Kidney (tissue), 14 donors: ENCODE results near the gene TTC24. TPM values are rescaled to one million over a fixed set of nuclear protein-coding genes. Genes with fewer than 3 reads are reported as not detected.
A peak's percentile ranks its signal among the peaks of the same experiment; 100 is the strongest.

ENCODE experiments used
- DNase-seq, 5 donors: peaks; one replicate each; pipeline ENCODE4 v3.0.0-alpha.2; 2013 to 2020
- FAIRE-seq: peaks from 2 replicates; lab custom pipeline; 2012; peaks lifted over from hg19 to GRCh38; lab: Jason Lieb, UNC
- H3K27ac ChIP-seq, 2 donors: one replicate each; pipeline ENCODE4 v1.7.0; 2013; ENCODE audit warnings: low read depth in 2 of 2, low read length in 2 of 2, inconsistent platforms in 1 of 2
- H3K27me3 ChIP-seq: one replicate; pipeline ENCODE4 v1.7.1; 2013; ENCODE audit warnings: low read length, inconsistent platforms; ENCODE audit not compliant: control insufficient read depth, insufficient read depth
- H3K36me3 ChIP-seq, 3 donors: one replicate each; pipeline versions ENCODE4 v1.7.0 to v1.7.1; 2013; ENCODE audit warnings: low read length in 3 of 3, control low read depth in 1 of 3, inconsistent platforms in 1 of 3; ENCODE audit not compliant: insufficient read depth in 3 of 3, control insufficient read depth in 2 of 3
- H3K4me1 ChIP-seq, 3 donors: one replicate each; pipeline versions ENCODE4 v1.7.0 to v1.7.1; 2013; ENCODE audit warnings: low read length in 3 of 3, inconsistent platforms in 1 of 3, low read depth in 1 of 3; ENCODE audit not compliant: control insufficient read depth in 2 of 3, insufficient read depth in 2 of 3
- H3K4me3 ChIP-seq, 3 donors: one replicate each; pipeline versions ENCODE4 v1.7.0 to v1.8.1; 2013; ENCODE audit warnings: low read length in 3 of 3, control low read depth in 1 of 3, inconsistent platforms in 1 of 3
- H3K9ac ChIP-seq, 3 donors: one replicate each; pipeline versions ENCODE4 v1.7.0 to v1.7.1; 2013; ENCODE audit warnings: low read length in 3 of 3, control low read depth in 1 of 3, inconsistent platforms in 1 of 3
- H3K9me3 ChIP-seq, 3 donors: one replicate each; pipeline versions ENCODE4 v1.7.0 to v1.7.1; 2013; ENCODE audit warnings: low read length in 3 of 3, control low read depth in 1 of 3, inconsistent platforms in 1 of 3; ENCODE audit not compliant: control insufficient read depth in 2 of 3, insufficient read depth in 1 of 3
- CTCF ChIP-seq: IDR thresholded peaks from 3 replicates; pipeline ENCODE4 v1.5.1; 2012; ENCODE audit warnings: mild to moderate bottlenecking, moderate library complexity, borderline replicate concordance; ENCODE audit not compliant: insufficient read depth; ENCODE audit errors: extremely low read depth
- intact Hi-C: fragments of 100-400 bp; cut with DNase I; formaldehyde crosslinking; loops from one replicate; pipeline ENCODE4 v1.11.1; 2022
- polyA plus RNA-seq: library from polyadenylated mRNA; stranded (reverse); fragments of 350-450 nt; fragmentation: Illumina TruSeq; extraction: RNeasy Lipid Tissue Mini Kit (QIAGEN cat#74804); gene quantifications from one replicate; pipeline ENCODE4 v1.2.3, GENCODE V29; 2014; ENCODE audit warnings: low read depth, low replicate concordance; ENCODE audit not compliant: insufficient read depth
- total RNA-seq: library from RNA; stranded (reverse); fragmentation: NEBNext Ultra II Directional; extraction: Animal tissue kit (Norgen Biotek cat#: 25700); gene quantifications from one replicate; pipeline ENCODE4 v1.2.1, GENCODE V29; 2021
- donor health status: control.
- donor health status: control.
- donor health status: control.
- donor health status: control.
- donor health status: control.
- donor health status: DM: yes; HTN: yes; CAD: no.
- donor health status: Normal renal cell carcinoma (clear cell type).

Gene TTC24
- total and polyA plus RNA-seq, 2 donors from 2014 or later = 0.57 TPM; not detected in 1

GRCh38 chr1:156592158-156592909, 12.8 kb downstream of the TTC24 start:
- intact Hi-C loops = no loop called here
- DNase-seq = no peak

GRCh38 chr1:156592910-156593660, 13.6 kb downstream of the TTC24 start:
- H3K4me3 ChIP-seq = peak overlapping the region in 1 of 3 donors; percentile 97
- H3K9me3 ChIP-seq = no peaks in the 10 kb centered on the region
- peaks cover 0 to 11% (median 5%) of the 10 kb centered on the region in 3 donors for H3K4me1 ChIP-seq
- no peak for DNase-seq
- intact Hi-C loops = no loop called here
- H3K36me3 ChIP-seq = peaks cover 8 to 23% (median 14%) of the 10 kb centered on the region in 3 donors
- H3K9ac ChIP-seq = peak overlapping the region in 1 of 3 donors; percentile 24
- TF ChIP-seq CTCF = no peak
- no peaks in the 10 kb centered on the region for H3K27me3 ChIP-seq
- no peak overlapping the region for H3K27ac ChIP-seq
- no peak for FAIRE-seq

More at GRCh38 chr1:156592158-156592909, 12.8 kb downstream of the TTC24 start:
- no peaks in the 10 kb centered on the region for H3K27me3 ChIP-seq
- no peak for TF ChIP-seq CTCF
- H3K36me3 ChIP-seq = peaks cover 8 to 16% (median 14%) of the 10 kb centered on the region in 3 donors
- peaks cover 0 to 11% (median 5%) of the 10 kb centered on the region in 3 donors for H3K4me1 ChIP-seq
- no peak for FAIRE-seq
- peak overlapping the region; percentile 66 to 87 for H3K27ac ChIP-seq
- H3K9ac ChIP-seq = peak overlapping the region; percentile 31 to 84 (median 68)
- peak overlapping the region; percentile 58 to 97 (median 61) for H3K4me3 ChIP-seq
- no peaks in the 10 kb centered on the region for H3K9me3 ChIP-seq

DNA sequence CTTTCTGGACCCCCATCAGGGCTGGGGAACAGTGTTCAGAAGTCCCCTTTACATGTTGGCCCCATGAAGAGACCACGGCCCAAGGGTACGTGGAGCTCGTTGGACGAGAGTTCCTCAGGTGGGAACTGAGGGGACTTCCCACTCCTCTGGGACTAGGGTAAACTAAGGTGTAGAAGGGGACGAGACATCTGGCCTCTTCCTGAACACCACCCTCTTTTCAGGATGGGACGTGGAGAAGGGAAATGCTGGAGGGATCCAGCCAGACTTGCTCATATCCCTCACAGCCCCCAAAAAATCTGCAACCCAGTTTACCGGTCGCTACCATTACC, 14.1 kb downstream of the TTC24 start:
- intact Hi-C loops = no loop called here
- Histone ChIP-seq H3K4me1 (peaks cover 0 to 11% (median 5%) of the 10 kb centered on the region in 3 donors), H3K9me3 (no peaks in the 10 kb centered on the region), H3K9ac (no peak overlapping the region), H3K27me3 (no peaks in the 10 kb centered on the region), H3K27ac (no peak overlapping the region), H3K36me3 (peaks cover 9 to 25% (median 16%) of the 10 kb centered on the region in 3 donors), H3K4me3 (no peak overlapping the region)
- no peak for FAIRE-seq
- no peak for DNase-seq
- TF ChIP-seq CTCF = no peak
